Naive thymus-derived CD8-positive, alpha-beta T cell (primary cell): ENCODE results near the gene DYNLT2. TPM values are rescaled to one million over a fixed set of nuclear protein-coding genes. Genes with fewer than 3 reads are reported as not detected.

ENCODE experiments used
- ATAC-seq, 2 donors: fragments of 150-1000 bp; cut with Tn5 transposase in 1 of 2; sonication (Bioruptor Pico), chemical (Tn5 transposase) in 1 of 2; 1 replicate in 1 of 2; 2 replicates in 1 of 2; pipeline ENCODE4 v1.10.0; 2021; ENCODE audit warnings: mild to moderate bottlenecking in 2 of 2, moderate library complexity in 2 of 2
- POLR2A ChIA-PET: fragments of 350-600 bp; sonication (Branson Sonifier 250); formaldehyde crosslinking; loops from one replicate; lab custom pipeline; 2021; ENCODE audit warnings: antibody characterized with exemption; lab: Charles Lee
- DNase-seq, 10 donors: peaks; one replicate each; pipeline versions ENCODE4 v3.0.0 to v3.0.0-alpha.2; 2020 to 2022
- H3K27ac Mint-ChIP-seq, 10 donors: one replicate each; pipeline ENCODE4 v1.8.0; 2020 to 2022; ENCODE audit warnings: mild to moderate bottlenecking in 10 of 10, mixed read lengths in 10 of 10, moderate library complexity in 4 of 10, inconsistent platforms in 1 of 10
- H3K27me3 Mint-ChIP-seq, 5 donors: one replicate each; pipeline ENCODE4 v1.8.0; 2021 to 2022; ENCODE audit warnings: mixed read lengths in 5 of 5
- H3K36me3 Mint-ChIP-seq, 3 donors: one replicate each; pipeline ENCODE4 v1.8.0; 2020 to 2022; ENCODE audit warnings: mixed read lengths in 3 of 3, mild to moderate bottlenecking in 2 of 3, inconsistent platforms in 1 of 3
- H3K4me1 Mint-ChIP-seq, 4 donors: one replicate each; pipeline ENCODE4 v1.8.0; 2021 to 2022; ENCODE audit warnings: mixed read lengths in 4 of 4
- H3K4me3 Mint-ChIP-seq, 10 donors: one replicate each; pipeline ENCODE4 v1.8.0; 2020 to 2022; ENCODE audit warnings: mild to moderate bottlenecking in 10 of 10, mixed read lengths in 10 of 10, moderate library complexity in 6 of 10, inconsistent platforms in 1 of 10
- H3K9me3 Mint-ChIP-seq, 9 donors: one replicate each; pipeline ENCODE4 v1.8.0; 2020 to 2022; ENCODE audit warnings: mixed read lengths in 9 of 9, mild to moderate bottlenecking in 3 of 9, inconsistent platforms in 1 of 9, moderate library complexity in 1 of 9
- polyA plus RNA-seq, 3 donors: library from polyadenylated mRNA; unstranded; fragments of 300-500 nt; fragmentation: Illumina TruSeq; gene quantifications; one replicate each; pipeline ENCODE4 v1.2.3, GENCODE V29; 2021
- total RNA-seq, 8 experiments: library from RNA in 2 of 8; stranded (reverse) in 2 of 8; gene quantifications; one replicate each; pipeline ENCODE4 v1.2.3 and lab custom pipeline; 2021 to 2026

The DYNLT2 gene
- total RNA-seq (1 to 10 TPM; 7.2 to 7.4 TPM), polyA plus RNA-seq (under 1 TPM; 0.35 to 0.67 (median 0.63) TPM), total RNA-seq (lab: John Stamatoyannopoulos, UW) (3.9 to 9.8 (median 6.3) reads per million in 6 experiments)

- Mint-ChIP-seq H3K4me3 (peak within 1 kb of the TSS; percentile 96 to 100 (median 98)), H3K36me3 (peaks cover 7 to 9% (median 7%) of the 10 kb centered on the region in 3 donors), H3K27ac (peak within 1 kb of the TSS; percentile 98 to 100 (median 100)), H3K9me3 (peaks cover 0 to 8% (median 2%) of the 10 kb centered on the region in 9 donors), H3K27me3 (no peaks in the 10 kb centered on the region), H3K4me1 (peaks cover 16 to 41% (median 37%) of the 10 kb centered on the region in 4 donors)
- ATAC-seq (peak; percentile 94), DNase-seq (peak; percentile 89 to 95 (median 94))
- POLR2A ChIA-PET: interaction anchor here (0.6 to 7.8 kb wide), 11 partner anchors 11 to 833 kb away, joined by 3 to 112 read pairs (median 4); partner anchors contain the start of genes C6orf120, PDCD2, PHF10 and PSMB1
These were observed at the start of gene DYNLT2, which contains the start of gene ERMARD for GRCh38 chr6:169751242-169752073. Gene DYNLT2 (minus strand): TSS chr6:169751572. CDS start chr6:169751458, 114 bp downstream. Gene ERMARD (plus strand): TSS chr6:169751622. CDS start chr6:169751658, 36 bp downstream.

GRCh38 chr6:169800668-169801395 is 49.5 kb upstream of the DYNLT2 start:
- Mint-ChIP-seq H3K9me3 (peaks cover 0 to 10% (median 6%) of the 10 kb centered on the region in 9 donors), H3K27me3 (peaks cover 30 to 66% (median 58%) of the 10 kb centered on the region in 5 donors), H3K36me3 (peaks cover 0 to 9% (median 0%) of the 10 kb centered on the region in 3 donors), H3K4me3 (no peak overlapping the region), H3K27ac (no peak overlapping the region), H3K4me1 (peaks cover 31 to 33% (median 31%) of the 10 kb centered on the region in 4 donors)
- ATAC-seq (no peak), DNase-seq (peak in 1 of 10 donors; percentile 14)
- POLR2A ChIA-PET: no interaction called here

GRCh38 chr6:169800116-169800667 is 48.8 kb upstream of the DYNLT2 start:
- Mint-ChIP-seq H3K4me1 (peaks cover 25 to 27% (median 25%) of the 10 kb centered on the region in 4 donors), H3K27me3 (peaks cover 23 to 62% (median 60%) of the 10 kb centered on the region in 5 donors), H3K36me3 (peaks cover 0 to 2% (median 0%) of the 10 kb centered on the region in 3 donors), H3K9me3 (peaks cover 0 to 3% (median under 1%) of the 10 kb centered on the region in 9 donors), H3K27ac (no peak overlapping the region), H3K4me3 (no peak overlapping the region)
- POLR2A ChIA-PET: no interaction called here
- ATAC-seq (no peak), DNase-seq (no peak)

- DNase-seq (no peak), ATAC-seq (no peak)
- no peaks in the 10 kb centered on the region for H3K9me3 Mint-ChIP-seq
- H3K27me3 Mint-ChIP-seq: peaks cover 20 to 61% (median 55%) of the 10 kb centered on the region in 5 donors
- H3K27ac Mint-ChIP-seq: peak overlapping the region in 1 of 10 donors; percentile 26
- no peaks in the 10 kb centered on the region for H3K36me3 Mint-ChIP-seq
- peaks cover 18 to 20% (median 18%) of the 10 kb centered on the region in 4 donors for H3K4me1 Mint-ChIP-seq
- no peak overlapping the region for H3K4me3 Mint-ChIP-seq
- POLR2A ChIA-PET: no interaction called here
These were observed 48.1 kb upstream of the DYNLT2 start for GRCh38 chr6:169799474-169799926.

GRCh38 chr6:169798764-169799473 is 47.5 kb upstream of the DYNLT2 start:
- ATAC-seq: no peak
- H3K4me1 Mint-ChIP-seq: peaks cover 12 to 14% (median 12%) of the 10 kb centered on the region in 4 donors
- H3K4me3 Mint-ChIP-seq: no peak overlapping the region
- POLR2A ChIA-PET: no interaction called here
- no peaks in the 10 kb centered on the region for H3K36me3 Mint-ChIP-seq
- H3K27me3 Mint-ChIP-seq: peaks cover 19 to 61% (median 53%) of the 10 kb centered on the region in 5 donors
- DNase-seq: no peak
- H3K27ac Mint-ChIP-seq: no peak overlapping the region
- H3K9me3 Mint-ChIP-seq: no peaks in the 10 kb centered on the region

GRCh38 chr6:169795196-169795595 is 43.8 kb upstream of the DYNLT2 start:
- POLR2A ChIA-PET: no interaction called here
- no peaks in the 10 kb centered on the region for H3K9me3 Mint-ChIP-seq
- H3K36me3 Mint-ChIP-seq: peaks cover 0 to 2% (median 0%) of the 10 kb centered on the region in 3 donors
- ATAC-seq (no peak), DNase-seq (no peak)
- H3K27ac Mint-ChIP-seq: no peak overlapping the region
- no peak overlapping the region for H3K4me3 Mint-ChIP-seq
- H3K4me1 Mint-ChIP-seq: peaks cover 5 to 14% (median 9%) of the 10 kb centered on the region in 4 donors
- peaks cover 36 to 94% (median 69%) of the 10 kb centered on the region in 5 donors for H3K27me3 Mint-ChIP-seq

- Mint-ChIP-seq H3K4me1 (peaks cover 5 to 18% (median 15%) of the 10 kb centered on the region in 4 donors), H3K27me3 (peaks cover 32 to 94% (median 67%) of the 10 kb centered on the region in 5 donors), H3K27ac (no peak overlapping the region), H3K9me3 (no peaks in the 10 kb centered on the region), H3K36me3 (peaks cover 0 to 2% (median 0%) of the 10 kb centered on the region in 3 donors), H3K4me3 (no peak overlapping the region)
- POLR2A ChIA-PET: no interaction called here
- no peak for DNase-seq
- no peak for ATAC-seq
These were observed 43.1 kb upstream of the DYNLT2 start for GRCh38 chr6:169794317-169795055.

- ATAC-seq: no peak
- H3K36me3 Mint-ChIP-seq: peaks cover 0 to 2% (median 0%) of the 10 kb centered on the region in 3 donors
- H3K4me3 Mint-ChIP-seq: no peak overlapping the region
- no peak for DNase-seq
- H3K27ac Mint-ChIP-seq: no peak overlapping the region
- H3K4me1 Mint-ChIP-seq: peaks cover 7 to 18% (median 16%) of the 10 kb centered on the region in 4 donors
- peaks cover 29 to 83% (median 57%) of the 10 kb centered on the region in 5 donors for H3K27me3 Mint-ChIP-seq
- H3K9me3 Mint-ChIP-seq: no peaks in the 10 kb centered on the region
- POLR2A ChIA-PET: no interaction called here
These were observed 42.0 kb upstream of the DYNLT2 start for GRCh38 chr6:169793408-169793807.

GRCh38 chr6:169792306-169793015 is 41.1 kb upstream of the DYNLT2 start:
- peaks cover 25 to 73% (median 52%) of the 10 kb centered on the region in 5 donors for H3K27me3 Mint-ChIP-seq
- no peak for ATAC-seq
- no peaks in the 10 kb centered on the region for H3K9me3 Mint-ChIP-seq
- H3K4me3 Mint-ChIP-seq: no peak overlapping the region
- H3K27ac Mint-ChIP-seq: no peak overlapping the region
- DNase-seq: no peak
- H3K4me1 Mint-ChIP-seq: peaks cover 7 to 18% (median 16%) of the 10 kb centered on the region in 4 donors
- peaks cover 0 to 2% (median 0%) of the 10 kb centered on the region in 3 donors for H3K36me3 Mint-ChIP-seq
- POLR2A ChIA-PET: no interaction called here

- Mint-ChIP-seq H3K27ac (no peak overlapping the region), H3K36me3 (peaks cover 0 to 2% (median 0%) of the 10 kb centered on the region in 3 donors), H3K27me3 (peaks cover 25 to 66% (median 48%) of the 10 kb centered on the region in 5 donors), H3K4me3 (peak overlapping the region in 5 of 10 donors; percentile 31 to 79 (median 66)), H3K9me3 (no peaks in the 10 kb centered on the region), H3K4me1 (peaks cover 7 to 18% (median 16%) of the 10 kb centered on the region in 4 donors)
- no peak for DNase-seq
- POLR2A ChIA-PET: no interaction called here
- no peak for ATAC-seq
These were observed 40.4 kb upstream of the DYNLT2 start for GRCh38 chr6:169791721-169792131.
